LNCaP clone FGC (cell line): Measurements from ENCODE around the gene WNT11.

ENCODE experiments used
- DNase-seq: peaks from one replicate; pipeline ENCODE4 v3.0.0-alpha.2; 2011; ENCODE audit warnings: low read depth
- H3K4me3 ChIP-seq: 2 replicates; pipeline ENCODE4 v1.5.1; 2011; ENCODE audit warnings: mild to moderate bottlenecking, low read depth, low read length, control low read depth
- TF ChIP-seq, protein P1 (sequence below): IDR thresholded peaks from 2 replicates; pipeline ENCODE4 v1.5.1; 2012; ENCODE audit warnings: mild to moderate bottlenecking; ENCODE audit not compliant: control insufficient read depth, insufficient read depth; ENCODE audit errors: extremely low read depth

Gene WNT11

DNA sequence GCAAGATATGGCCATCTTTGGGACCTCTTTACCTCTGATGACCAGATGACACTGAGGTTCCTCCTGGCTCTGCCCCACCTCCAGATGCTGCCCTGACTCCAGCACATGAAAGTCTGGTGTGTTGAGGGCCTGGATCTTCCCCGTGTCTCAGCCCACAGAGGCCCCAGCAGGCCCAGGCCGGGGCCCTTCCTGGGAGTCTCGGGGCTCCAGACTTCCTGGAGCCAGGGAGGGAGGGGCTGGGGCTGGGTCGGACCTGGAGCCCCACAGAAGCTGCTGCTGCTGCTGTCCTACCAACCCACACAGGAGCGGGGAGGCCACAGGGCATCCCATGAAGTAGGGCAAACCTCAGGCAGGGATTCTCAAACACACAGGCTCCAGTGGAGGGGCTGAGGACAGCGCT is 32.2 kb upstream of the WNT11 start:
- TF ChIP-seq, protein P1, sequence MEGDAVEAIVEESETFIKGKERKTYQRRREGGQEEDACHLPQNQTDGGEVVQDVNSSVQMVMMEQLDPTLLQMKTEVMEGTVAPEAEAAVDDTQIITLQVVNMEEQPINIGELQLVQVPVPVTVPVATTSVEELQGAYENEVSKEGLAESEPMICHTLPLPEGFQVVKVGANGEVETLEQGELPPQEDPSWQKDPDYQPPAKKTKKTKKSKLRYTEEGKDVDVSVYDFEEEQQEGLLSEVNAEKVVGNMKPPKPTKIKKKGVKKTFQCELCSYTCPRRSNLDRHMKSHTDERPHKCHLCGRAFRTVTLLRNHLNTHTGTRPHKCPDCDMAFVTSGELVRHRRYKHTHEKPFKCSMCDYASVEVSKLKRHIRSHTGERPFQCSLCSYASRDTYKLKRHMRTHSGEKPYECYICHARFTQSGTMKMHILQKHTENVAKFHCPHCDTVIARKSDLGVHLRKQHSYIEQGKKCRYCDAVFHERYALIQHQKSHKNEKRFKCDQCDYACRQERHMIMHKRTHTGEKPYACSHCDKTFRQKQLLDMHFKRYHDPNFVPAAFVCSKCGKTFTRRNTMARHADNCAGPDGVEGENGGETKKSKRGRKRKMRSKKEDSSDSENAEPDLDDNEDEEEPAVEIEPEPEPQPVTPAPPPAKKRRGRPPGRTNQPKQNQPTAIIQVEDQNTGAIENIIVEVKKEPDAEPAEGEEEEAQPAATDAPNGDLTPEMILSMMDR: no peak
- no peak overlapping the region for H3K4me3 ChIP-seq
- no peak for DNase-seq

DNA sequence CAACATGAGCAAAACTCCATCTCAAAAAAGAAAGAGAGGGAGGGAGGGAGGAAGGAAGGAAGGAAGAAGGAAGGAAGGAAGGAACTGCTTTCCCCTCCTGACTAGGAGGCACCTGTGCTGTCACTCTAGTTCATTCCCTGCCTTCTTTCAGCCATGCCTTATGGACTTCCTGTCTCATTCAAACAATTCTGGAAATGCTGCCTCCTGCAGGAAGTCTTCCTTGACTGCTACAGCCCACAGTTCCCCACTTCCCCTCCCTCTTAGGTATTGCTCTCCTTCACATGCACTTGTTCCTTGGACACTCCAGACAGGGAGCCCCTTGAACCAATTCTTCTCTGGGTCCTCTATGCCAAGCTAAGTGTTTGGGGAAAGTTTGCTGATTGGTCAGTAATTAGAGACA is 31.6 kb upstream of the WNT11 start:
- no peak overlapping the region for H3K4me3 ChIP-seq
- no peak for DNase-seq
- TF ChIP-seq, protein P1: no peak

DNA sequence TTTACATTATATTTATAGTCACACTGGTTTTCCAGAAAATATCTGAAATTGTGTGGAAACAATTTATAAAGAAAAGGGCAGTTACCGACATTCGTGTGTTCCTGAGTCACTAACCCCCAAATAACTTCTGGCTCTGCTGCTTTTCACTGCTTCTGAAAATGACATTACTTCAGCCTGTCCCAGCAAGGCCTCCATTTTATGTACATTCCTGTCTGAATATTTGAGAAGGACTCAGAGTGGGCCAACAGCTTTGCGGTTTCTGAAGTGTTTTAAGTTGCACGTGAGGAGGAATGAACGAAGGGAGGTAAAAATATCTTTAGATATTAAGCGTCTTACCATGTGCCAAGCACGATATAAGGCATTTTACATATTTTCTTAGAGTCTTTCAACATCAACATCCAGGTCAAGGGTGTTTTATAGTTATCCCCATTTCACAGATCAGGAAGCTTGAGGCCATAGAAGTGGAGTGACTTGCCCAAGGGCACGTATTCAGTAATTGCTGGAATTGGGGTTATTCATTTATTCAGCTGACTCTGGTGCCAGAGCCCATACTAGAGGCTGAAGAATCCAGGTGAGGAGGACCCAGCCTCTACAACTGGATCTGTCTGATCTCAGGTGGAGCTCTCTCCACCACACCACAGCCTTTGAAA is 30.8 kb upstream of the WNT11 start:
- H3K4me3 ChIP-seq: no peak overlapping the region; the same call in 1 of the 2 replicates
- DNase-seq: no peak
- TF ChIP-seq, protein P1: no peak

DNA sequence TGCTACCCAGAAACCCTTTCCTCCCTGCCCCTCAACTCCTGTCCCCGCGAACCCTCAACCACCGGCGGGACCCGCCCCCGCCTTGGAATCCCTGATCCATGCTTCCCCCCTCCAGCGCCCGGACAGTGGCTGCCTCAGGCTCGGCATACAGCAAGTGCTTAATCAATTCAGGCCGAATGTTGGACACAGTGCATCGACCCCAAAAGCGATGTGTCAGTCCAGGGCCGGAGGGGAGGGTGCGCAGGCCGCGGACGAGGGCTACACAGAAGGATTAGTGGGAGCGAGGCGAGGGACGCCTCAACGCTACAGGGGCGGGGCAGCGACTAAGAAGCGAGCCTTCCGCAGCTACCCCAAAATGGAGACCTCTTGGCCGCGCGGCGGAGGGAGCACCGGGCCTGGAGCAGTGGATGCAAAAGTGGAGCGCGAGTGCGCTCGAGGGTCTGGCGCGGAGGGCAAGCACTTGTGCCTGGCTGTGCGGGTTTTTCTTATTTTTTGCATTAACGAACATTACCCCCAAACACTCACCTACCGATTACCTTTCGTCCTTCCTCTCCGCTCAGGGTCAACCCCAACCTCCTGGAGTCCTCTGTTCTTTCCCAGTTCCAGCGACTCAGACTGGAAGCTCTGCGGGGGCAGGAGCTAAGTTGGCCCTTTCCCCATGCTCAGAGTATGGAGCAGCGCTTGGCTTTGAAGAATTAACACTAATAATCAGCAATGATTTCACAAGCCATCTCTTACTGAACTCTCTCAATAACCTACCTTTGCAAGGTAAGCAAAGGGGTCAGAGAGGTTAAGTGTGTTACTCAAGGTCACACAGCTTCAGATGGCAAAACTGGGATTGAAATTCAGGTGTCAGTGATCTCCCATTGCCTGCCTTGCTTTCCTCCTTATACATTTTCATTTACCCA is 30.0 kb upstream of the WNT11 start:
- no peak for DNase-seq
- TF ChIP-seq, protein P1: no peak
- peak overlapping the region; percentile 94 for H3K4me3 ChIP-seq

DNA sequence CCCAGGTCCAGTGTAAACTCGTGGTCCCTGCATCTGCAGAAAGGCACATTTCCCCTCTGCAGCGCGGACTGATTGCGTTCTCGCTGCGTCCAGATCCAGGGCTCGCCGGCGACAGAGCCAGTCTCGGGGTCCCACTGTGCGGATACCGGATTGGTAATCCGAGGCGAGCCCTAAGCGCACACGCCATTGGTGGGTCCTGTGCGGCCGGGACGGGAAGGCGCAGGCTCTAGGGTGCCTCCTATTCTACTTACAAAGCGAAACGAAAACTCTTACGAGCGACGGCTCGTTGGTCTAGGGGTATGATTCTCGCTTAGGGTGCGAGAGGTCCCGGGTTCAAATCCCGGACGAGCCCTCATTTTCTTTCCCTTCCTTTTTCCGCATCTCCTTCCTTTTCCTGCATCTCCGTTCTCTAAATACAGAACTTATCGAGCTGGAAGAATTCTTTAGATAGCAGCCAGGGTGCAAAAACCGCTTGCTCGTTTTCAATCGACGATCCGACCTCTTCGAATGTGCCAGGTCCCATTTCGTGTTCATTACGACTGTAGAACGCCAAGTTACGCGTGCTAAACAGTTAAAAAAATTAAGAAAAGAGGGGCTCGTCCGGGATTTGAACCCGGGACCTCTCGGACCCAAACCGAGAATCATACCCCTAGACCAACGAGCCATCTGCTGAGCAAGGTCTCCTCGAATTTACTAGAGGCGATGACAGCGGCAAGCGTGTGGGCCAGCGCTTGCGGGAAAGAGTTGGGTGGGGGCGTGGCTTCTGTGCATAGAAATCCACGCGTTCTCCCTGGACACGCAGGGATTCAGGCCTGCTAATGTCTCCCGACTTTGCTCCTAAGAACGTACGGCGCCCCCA is 29.2 kb upstream of the WNT11 start:
- peak; percentile 58 for DNase-seq
- H3K4me3 ChIP-seq: peak overlapping the region; percentile 94
- TF ChIP-seq, protein P1: no peak

DNA sequence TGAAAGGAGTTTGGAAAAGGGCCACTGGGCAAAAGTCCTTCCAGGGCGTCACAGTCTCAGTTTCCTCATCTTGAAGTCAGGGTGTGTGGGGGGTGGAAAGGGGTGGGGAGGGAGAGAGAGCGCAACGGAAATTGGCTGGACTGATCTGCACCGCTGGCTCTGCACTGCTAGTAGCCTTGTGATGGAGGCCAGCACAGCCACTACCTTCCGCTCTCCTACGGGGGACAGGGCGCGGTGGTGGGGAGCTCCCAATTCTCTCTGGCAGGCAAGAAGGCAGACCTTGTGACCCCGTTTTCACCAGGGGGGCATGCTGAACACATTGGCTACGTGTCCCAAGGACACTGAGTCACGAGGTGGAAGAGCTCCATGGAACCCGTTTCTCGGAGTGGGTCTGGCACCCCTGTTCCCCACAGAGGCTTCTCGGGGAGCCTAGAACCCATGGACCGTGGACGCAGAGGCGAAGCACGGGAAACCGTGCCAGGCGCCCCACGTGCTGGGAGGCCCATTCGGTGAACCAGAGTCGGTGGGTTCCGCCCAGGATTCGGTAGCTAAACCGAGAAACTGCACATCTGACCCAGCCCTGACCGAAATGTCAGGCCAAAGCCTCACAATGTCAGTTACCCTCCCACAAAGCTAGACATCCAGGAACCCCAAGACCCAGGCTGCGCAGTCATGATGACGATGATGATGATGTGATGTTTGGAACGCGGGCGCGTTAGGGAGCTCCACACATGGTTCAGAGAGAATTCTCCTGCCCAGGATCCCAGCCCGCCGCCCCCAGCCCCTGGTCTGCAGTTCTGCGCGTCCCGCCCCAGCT is 28.3 kb upstream of the WNT11 start:
- no peak for DNase-seq
- peak overlapping the region; percentile 94 for H3K4me3 ChIP-seq
- TF ChIP-seq, protein P1: no peak
